ENCODE results near the gene RNASE13. TPM values are rescaled to one million over a fixed set of nuclear protein-coding genes. Genes with fewer than 3 reads are reported as not detected.

Gene RNASE13
- total RNA-seq, 4 donors from 2014 or later: not detected

GRCh38 chr14:20998139-20998538, 36.5 kb downstream of the RNASE13 start:
- Histone ChIP-seq H3K27ac (no peak overlapping the region), H3K27me3 (no peaks in the 10 kb centered on the region), H3K4me3 (replicated peaks in 1 of 3) (no peak overlapping the region), H3K9me3 (no peaks in the 10 kb centered on the region), H3K4me1 (no peaks in the 10 kb centered on the region), H3K36me3 (peaks cover 32 to 43% of the 10 kb centered on the region in 2 donors)
- WGBS, 2 donors: 65 to 83% methylated on average over 3 of the region's 3 CpGs
- intact Hi-C loops (cut with DNase I): no loop called here
- no peak for DNase-seq
- TF ChIP-seq POLR2A (IDR thresholded peaks at IDR 0.05): no peak
- no peak for TF ChIP-seq CTCF (IDR thresholded peaks at IDR 0.05)

- H3K36me3 ChIP-seq: peaks cover 37 to 49% of the 10 kb centered on the region in 2 donors
- intact Hi-C loops (cut with DNase I): no loop called here
Measured at GRCh38 chr14:20997564-20997963, 37.0 kb downstream of the RNASE13 start.

GRCh38 chr14:20997115-20997514, 37.5 kb downstream of the RNASE13 start:
- no peaks in the 10 kb centered on the region for H3K9me3 ChIP-seq
- intact Hi-C loops (cut with DNase I): no loop called here
- no peak overlapping the region for H3K27ac ChIP-seq
- no peaks in the 10 kb centered on the region for H3K4me1 ChIP-seq
- no peak overlapping the region for H3K4me3 ChIP-seq (replicated peaks in 1 of 3)
- peaks cover 41 to 53% of the 10 kb centered on the region in 2 donors for H3K36me3 ChIP-seq
- no peak for DNase-seq
- 69 to 75% methylated on average over 4 of the region's 4 CpGs for WGBS, 2 donors
- no peak for TF ChIP-seq POLR2A (IDR thresholded peaks at IDR 0.05)
- no peaks in the 10 kb centered on the region for H3K27me3 ChIP-seq

More at GRCh38 chr14:20997564-20997963, 37.0 kb downstream of the RNASE13 start:
- Histone ChIP-seq H3K4me1 (no peaks in the 10 kb centered on the region), H3K27me3 (no peaks in the 10 kb centered on the region), H3K27ac (no peak overlapping the region), H3K4me3 (replicated peaks in 1 of 3) (no peak overlapping the region), H3K9me3 (no peaks in the 10 kb centered on the region)
- TF ChIP-seq CTCF (IDR thresholded peaks at IDR 0.05): no peak
- TF ChIP-seq POLR2A (IDR thresholded peaks at IDR 0.05): no peak
- DNase-seq: no peak
- WGBS, 2 donors: 75 to 78% methylated on average over 6 of the region's 6 CpGs

GRCh38 chr14:20996521-20996920, 38.1 kb downstream of the RNASE13 start:
- H3K36me3 ChIP-seq: peaks cover 41 to 53% of the 10 kb centered on the region in 2 donors
- H3K9me3 ChIP-seq: no peaks in the 10 kb centered on the region
- H3K4me3 ChIP-seq (replicated peaks in 1 of 3): no peak overlapping the region
- intact Hi-C loops (cut with DNase I): no loop called here
- DNase-seq: no peak
- H3K27me3 ChIP-seq: no peaks in the 10 kb centered on the region
- H3K27ac ChIP-seq: no peak overlapping the region
- WGBS, 2 donors: 88 to 91% methylated on average over 14 of the region's 14 CpGs
- no peak for TF ChIP-seq CTCF (IDR thresholded peaks at IDR 0.05)
- TF ChIP-seq POLR2A (IDR thresholded peaks at IDR 0.05): no peak
- peaks cover 1 to 3% of the 10 kb centered on the region in 2 donors for H3K4me1 ChIP-seq

- WGBS, 2 donors: 0 to 2% methylated on average over 17 to 31 of the region's 42 CpGs
- intact Hi-C loops (cut with DNase I): no loop called here
Measured at GRCh38 chr14:20989787-20990600, 44.6 kb downstream of the RNASE13 start, which contains the start of gene METTL17. Gene METTL17 (plus strand): TSS chr14:20989980. CDS start chr14:20990003, 23 bp downstream.

More at GRCh38 chr14:20989787-20990600, 44.6 kb downstream of the RNASE13 start, which contains the start of gene METTL17:
- DNase-seq: peak; percentile 94
- H3K36me3 ChIP-seq: peaks cover 20 to 28% of the 10 kb centered on the region in 2 donors
- peaks cover 14 to 20% of the 10 kb centered on the region in 2 donors for H3K4me1 ChIP-seq
- TF ChIP-seq POLR2A (IDR thresholded peaks at IDR 0.05): peak in 1 of 2 donors; percentile 66
- TF ChIP-seq CTCF (IDR thresholded peaks at IDR 0.05): peak in 2 of 6 experiments; percentile 27 to 35
- peak within 1 kb of the TSS; percentile 67 to 93 (median 86) for H3K27ac ChIP-seq
- H3K4me3 ChIP-seq (replicated peaks in 1 of 3): peak within 1 kb of the TSS; percentile 73 to 78 (median 73)
- H3K9me3 ChIP-seq: no peaks in the 10 kb centered on the region
- no peaks in the 10 kb centered on the region for H3K27me3 ChIP-seq
